HG03103 (cell line): ENCODE data around the gene LAMA2.
"Not testable (repeated sequence)": the region's sequence is repeated elsewhere in the genome, so short reads cannot be mapped to it uniquely, and the experiment has no call there.

Source experiments
- ATAC-seq: cut with Tn5 transposase; IDR thresholded peaks from one replicate; pipeline ENCODE4 v1.9.1; 2021; ENCODE audit warnings: low read depth; ENCODE audit not compliant: unreplicated experiment

The LAMA2 gene

GRCh38 chr6:129164032-129164431 lies 281.1 kb downstream of the LAMA2 start:
- no peak for ATAC-seq

GRCh38 chr6:129172279-129172995 lies 289.5 kb downstream of the LAMA2 start:
- ATAC-seq = not testable (repeated sequence)

DNA sequence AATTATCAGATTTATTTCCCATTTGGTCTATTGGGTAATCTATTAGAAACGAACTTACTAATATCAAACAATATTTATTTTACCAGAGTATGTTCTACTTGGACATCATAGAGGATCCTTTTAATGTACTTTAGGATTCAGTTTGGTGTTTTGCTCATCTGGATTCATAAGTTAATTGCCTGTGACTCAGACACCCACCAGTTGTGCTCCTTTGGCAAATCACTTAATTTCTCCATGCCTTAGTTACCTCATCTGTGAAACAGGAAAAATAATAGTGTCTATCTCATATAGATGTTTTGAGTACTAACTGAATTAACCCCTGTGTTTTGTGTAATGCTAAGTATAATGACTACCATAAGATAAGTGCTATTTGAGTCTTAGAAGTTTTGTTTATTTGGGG lies 292.1 kb downstream of the LAMA2 start:
- ATAC-seq = no peak

DNA sequence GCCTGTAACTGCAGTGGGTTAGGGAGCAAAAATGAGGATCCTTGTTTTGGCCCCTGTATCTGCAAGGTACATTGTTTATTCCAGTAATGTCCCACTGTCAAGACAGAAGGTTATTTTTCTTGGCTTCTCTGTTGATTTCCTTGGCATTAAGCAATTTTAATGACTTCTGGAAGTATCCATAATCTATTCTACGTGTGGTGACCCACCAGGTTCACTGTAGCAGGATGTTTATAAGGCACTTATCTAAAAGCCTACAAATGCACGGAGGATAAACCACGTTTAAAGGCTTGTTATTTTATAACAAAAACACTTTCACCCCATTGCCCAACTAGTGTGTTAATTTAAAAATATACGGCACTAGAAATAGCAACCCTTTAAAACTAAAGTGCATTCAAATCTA lies 294.9 kb downstream of the LAMA2 start:
- ATAC-seq = no peak

DNA sequence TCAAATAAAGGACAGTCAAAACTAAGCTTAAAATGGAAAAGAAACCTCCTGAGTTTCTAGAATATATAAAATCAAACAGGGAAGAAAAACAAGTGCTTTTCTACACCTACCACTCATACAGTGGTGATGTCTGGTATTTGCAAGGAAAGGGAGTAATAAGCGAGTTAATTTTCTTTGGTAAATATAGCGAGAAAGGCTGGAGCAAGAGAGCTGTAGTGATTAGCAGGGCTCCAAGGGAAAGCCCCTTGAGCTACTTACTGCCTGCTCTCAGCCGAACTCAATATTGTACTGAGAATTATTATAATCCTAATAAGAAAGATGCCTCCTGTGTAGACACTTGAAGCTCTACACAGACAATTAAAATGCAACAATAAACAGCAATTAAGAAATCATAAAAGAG lies 296.3 kb downstream of the LAMA2 start:
- no peak for ATAC-seq

- no peak for ATAC-seq
Measured at GRCh38 chr6:129181001-129181400, 298.1 kb downstream of the LAMA2 start.

DNA sequence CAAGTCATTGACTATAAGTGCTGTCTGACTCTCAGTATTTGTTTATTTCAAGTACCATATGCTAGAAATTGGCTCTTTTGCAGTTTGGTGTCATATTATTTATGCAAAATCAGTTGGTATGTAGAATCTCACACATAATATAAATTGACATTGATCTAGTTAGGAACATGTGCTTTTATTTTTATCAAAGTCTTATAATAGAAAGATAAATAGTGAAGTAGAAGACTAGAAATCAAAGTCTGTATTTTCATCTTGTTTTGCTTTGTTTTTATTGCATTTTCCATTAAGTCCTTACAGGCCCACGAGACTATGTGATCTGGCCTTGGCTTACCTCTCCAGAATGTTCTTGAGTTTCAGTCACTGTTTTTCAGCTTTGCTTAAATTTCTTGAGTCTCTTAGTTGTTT lies 300.3 kb downstream of the LAMA2 start:
- ATAC-seq = no peak

DNA sequence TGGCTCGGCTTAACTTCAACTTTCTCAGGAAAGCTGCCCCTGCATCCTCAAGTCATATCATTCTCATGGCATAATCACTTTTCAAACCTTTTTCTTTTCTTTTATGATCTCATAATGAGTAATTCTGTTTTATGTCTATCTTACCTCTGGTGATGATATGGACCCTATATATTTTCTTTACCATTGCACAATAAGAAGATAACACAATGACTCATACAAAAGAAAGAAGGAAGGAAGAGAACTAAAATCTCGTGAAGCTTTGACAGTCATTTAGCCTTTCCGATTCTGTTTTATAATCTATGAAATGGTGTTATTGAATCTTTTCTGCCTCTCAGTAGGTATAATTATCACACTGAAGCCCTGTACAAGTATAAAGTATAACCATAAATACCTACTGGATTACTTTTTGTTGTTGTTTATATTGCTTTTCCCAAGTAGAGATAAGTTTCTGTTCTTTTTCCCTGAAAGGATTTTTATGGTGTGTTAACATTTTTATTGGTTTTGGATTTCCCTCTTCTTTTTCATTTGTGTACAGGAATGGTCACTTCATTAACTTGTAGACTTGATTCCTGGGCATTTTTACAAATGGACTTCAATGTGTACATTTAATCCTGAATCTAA lies 300.9 kb downstream of the LAMA2 start:
- ATAC-seq = no peak

GRCh38 chr6:129184324-129184723 lies 301.4 kb downstream of the LAMA2 start:
- ATAC-seq = no peak

DNA sequence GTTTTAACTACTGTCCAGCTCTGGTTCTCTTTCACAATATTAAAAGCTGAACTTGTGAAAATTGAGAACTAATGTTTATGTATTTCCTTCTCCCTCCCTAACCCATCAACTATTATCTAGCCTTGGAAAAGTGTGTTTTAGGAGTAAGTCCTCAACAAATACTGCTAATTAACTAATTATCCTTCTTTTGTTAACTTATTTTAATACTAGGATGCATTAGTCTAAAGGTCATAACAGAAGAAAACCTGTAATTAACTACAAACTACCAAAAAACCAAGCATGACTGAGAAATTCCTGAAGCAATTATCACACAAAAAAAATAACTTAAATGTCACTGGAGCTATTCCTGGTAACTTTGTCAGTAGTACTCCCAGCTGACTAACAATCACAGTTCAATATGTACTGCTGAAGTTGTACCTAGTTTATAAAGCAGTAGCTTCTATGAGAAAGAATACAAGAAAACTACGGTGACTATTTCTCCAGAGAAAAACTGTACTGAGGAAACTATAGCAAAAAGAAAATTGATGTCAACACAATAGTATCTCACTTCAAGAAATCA lies 301.9 kb downstream of the LAMA2 start:
- ATAC-seq = no peak

DNA sequence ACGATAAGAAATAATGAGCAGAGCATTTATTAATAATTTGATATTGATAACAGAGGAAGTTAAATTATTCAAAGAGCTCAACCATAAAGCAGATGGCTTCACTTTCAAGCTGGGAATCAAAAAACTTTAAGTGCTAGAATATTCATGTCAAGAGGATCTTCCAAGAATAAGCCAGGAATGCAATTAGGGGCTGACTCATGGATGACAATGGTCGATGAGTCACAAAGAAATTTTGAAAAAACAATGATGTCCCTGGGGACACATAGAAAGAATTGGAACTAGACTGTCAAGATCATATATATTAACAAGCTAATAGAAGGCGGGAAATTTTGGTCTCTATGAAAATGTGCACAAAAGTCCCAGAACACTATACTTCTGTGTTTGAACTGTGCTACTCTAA lies 304.1 kb downstream of the LAMA2 start:
- ATAC-seq = no peak

DNA sequence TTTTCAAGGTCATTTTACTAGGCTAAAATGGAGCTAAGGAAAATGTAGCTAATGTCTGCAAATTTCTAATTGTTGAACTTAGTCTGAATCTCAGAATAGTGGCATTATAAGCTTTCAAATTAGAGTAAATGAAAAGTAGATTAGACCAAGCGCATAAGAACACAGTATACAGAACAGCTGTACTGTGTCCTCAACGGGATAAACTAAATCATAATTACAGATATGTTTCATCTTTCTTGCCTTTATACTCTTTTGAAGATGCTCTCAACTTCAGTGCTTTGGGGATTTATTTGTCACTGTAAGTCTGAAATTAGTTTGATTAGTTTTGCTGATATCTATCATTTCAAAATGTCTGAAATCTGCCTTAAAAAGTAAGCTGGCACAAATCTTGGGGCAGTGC lies 305.4 kb downstream of the LAMA2 start:
- no peak for ATAC-seq

GRCh38 chr6:129188795-129189194 lies 305.9 kb downstream of the LAMA2 start:
- ATAC-seq = no peak

DNA sequence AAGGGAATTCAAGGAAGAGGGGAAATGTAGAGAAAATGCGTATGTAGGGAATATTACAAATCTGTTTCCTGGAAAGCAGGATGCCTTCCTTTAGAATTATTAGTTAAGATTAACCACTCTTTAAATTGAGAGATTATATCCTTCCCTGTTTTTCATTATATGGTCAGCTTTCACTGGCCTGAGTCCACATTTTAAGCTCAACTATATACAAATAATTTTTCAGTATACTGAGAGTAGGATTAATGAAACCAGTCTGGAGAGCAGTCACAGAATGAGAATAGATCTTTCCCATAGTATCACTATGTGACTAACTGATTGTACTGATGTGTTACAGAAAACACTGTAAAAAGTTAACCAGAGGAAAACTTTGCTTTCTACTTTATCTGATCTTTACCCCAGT lies 306.3 kb downstream of the LAMA2 start:
- ATAC-seq = no peak

- ATAC-seq = no peak
Measured at GRCh38 chr6:129191235-129191634, 308.3 kb downstream of the LAMA2 start.

- ATAC-seq = no peak
Measured at GRCh38 chr6:129192458-129192989, 309.6 kb downstream of the LAMA2 start.

- no peak for ATAC-seq
Measured at GRCh38 chr6:129194306-129194941, 311.5 kb downstream of the LAMA2 start.

GRCh38 chr6:129195161-129195560 lies 312.2 kb downstream of the LAMA2 start:
- ATAC-seq = no peak

DNA sequence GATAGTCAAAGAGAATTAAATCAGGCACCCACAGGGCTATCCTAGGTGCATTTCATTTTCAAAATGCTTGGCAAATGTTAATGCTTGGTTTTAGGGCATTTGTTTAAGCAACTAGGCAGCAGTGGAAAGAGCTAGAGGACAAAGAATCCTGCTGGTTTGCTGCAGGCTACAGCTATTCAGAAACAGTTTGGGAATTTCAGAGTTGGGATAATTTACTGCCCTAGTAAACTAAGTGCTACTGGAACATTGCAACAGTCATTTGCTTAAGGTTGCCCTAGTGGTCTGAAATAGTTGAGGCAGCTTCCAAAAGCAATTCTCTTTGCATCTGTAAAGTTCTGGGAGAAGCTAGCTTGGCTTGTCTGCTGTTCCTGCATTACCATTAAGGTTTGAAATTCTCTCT lies 312.7 kb downstream of the LAMA2 start:
- no peak for ATAC-seq

DNA sequence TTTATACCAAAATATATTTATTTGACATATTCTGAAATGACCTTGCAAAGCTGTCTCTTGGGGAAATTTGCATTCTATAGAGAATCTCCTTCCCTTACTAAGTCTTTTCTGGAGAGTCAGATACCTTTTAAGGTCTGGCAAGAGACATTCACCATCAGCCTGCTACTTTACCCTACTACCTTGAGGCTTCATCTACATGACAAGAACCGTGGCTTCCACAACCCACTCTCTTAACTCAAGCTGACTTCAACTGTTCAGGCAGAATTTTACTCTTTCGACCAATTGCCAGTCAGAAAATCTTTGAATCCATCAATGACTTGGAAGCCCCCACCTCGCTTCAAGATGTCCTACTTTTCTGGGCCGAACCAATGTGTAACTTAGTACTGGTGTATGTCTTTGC lies 314.2 kb downstream of the LAMA2 start:
- ATAC-seq = no peak

GRCh38 chr6:129200151-129200550 lies 317.2 kb downstream of the LAMA2 start:
- no peak for ATAC-seq
